A549 (cell line): ENCODE data around the gene IFRD2.
"Not testable (repeated sequence)": the region's sequence is repeated elsewhere in the genome, so short reads cannot be mapped to it uniquely, and the experiment has no call there.

Experiments used
- CEBPB ChIP-seq, 2 experiments: fragments of >200 bp in 1 of 2; sonication (Bioruptor Twin) in 1 of 2; formaldehyde crosslinking in 1 of 2; IDR thresholded peaks; 2 replicates each; pipeline ENCODE4 v1.6.1; 2012 to 2016
- EHMT2 ChIP-seq: fragments of 200-600 bp; sonication (generic); IDR thresholded peaks from 2 replicates; pipeline ENCODE4 v1.6.1; 2016; ENCODE audit warnings: antibody characterized with exemption, low read depth, mild to moderate bottlenecking, moderate library complexity
- ESRRA ChIP-seq: fragments of 150-350 bp; IDR thresholded peaks from 2 replicates; pipeline ENCODE4 v1.6.1; 2014; ENCODE audit warnings: mild to moderate bottlenecking, low read length, borderline replicate concordance
- POLR2AphosphoS2 ChIP-seq: conservative IDR thresholded peaks from 2 replicates; pipeline ENCODE4 v1.6.1; 2012; ENCODE audit warnings: low read length, improper control_type of control experiment, inconsistent platforms
- RAD21 ChIP-seq, 2 experiments: fragments of >200 bp in 1 of 2; sonication (Bioruptor Twin) in 1 of 2; formaldehyde crosslinking in 1 of 2; IDR thresholded peaks in 1 of 2; conservative IDR thresholded peaks in 1 of 2; 2 replicates in 1 of 2; 3 replicates in 1 of 2; pipeline ENCODE4 v1.6.1; 2012 to 2018; ENCODE audit warnings: inconsistent platforms in 1 of 2
- SREBF2 ChIP-seq: fragments of 450-650 bp; IDR thresholded peaks from 2 replicates; pipeline ENCODE4 v1.6.1; 2014; ENCODE audit warnings: mild to moderate bottlenecking, moderate library complexity
- TF ChIP-seq, protein P1 (sequence below): fragments of >200 bp; sonication (Bioruptor Twin); formaldehyde crosslinking; IDR thresholded peaks from 3 replicates; pipeline ENCODE4 v1.5.1; 2016

DNA sequence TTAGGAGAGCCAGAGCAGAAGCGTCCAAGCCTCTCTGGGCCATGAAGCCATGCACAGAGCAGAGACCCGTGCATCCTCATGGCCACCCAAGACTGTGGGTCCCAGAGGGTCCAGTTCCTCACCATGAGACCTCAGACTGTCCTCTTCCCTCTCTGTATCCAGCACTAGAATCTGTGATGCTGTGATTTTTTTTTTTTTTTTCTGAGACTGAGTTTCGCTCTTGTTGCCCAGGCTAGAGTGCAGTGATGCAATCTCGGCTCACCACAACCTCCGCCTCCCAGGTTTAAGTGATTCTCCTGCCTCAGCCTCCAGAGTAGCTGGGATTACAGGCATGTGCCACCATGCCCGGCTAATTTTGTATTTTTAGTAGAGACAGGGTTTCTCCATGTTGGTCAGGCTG is 47.4 kb downstream of the IFRD2 start:
- TF ChIP-seq, protein P1, sequence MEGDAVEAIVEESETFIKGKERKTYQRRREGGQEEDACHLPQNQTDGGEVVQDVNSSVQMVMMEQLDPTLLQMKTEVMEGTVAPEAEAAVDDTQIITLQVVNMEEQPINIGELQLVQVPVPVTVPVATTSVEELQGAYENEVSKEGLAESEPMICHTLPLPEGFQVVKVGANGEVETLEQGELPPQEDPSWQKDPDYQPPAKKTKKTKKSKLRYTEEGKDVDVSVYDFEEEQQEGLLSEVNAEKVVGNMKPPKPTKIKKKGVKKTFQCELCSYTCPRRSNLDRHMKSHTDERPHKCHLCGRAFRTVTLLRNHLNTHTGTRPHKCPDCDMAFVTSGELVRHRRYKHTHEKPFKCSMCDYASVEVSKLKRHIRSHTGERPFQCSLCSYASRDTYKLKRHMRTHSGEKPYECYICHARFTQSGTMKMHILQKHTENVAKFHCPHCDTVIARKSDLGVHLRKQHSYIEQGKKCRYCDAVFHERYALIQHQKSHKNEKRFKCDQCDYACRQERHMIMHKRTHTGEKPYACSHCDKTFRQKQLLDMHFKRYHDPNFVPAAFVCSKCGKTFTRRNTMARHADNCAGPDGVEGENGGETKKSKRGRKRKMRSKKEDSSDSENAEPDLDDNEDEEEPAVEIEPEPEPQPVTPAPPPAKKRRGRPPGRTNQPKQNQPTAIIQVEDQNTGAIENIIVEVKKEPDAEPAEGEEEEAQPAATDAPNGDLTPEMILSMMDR = not testable (repeated sequence)
- TF ChIP-seq RAD21 (conservative IDR thresholded peaks at IDR 0.05 in 1 of 2, IDR thresholded peaks at IDR 0.05 in 1 of 2); ESRRA; SREBF2; EHMT2; POLR2AphosphoS2; CEBPB (IDR thresholded peaks at IDR 0.05): not testable (repeated sequence)
